Mesothelial cell of epicardium (in vitro differentiated cells): ENCODE results near the gene NHEJ1. TPM values are rescaled to one million over a fixed set of nuclear protein-coding genes. Genes with fewer than 3 reads are reported as not detected.

Source experiments
- DNase-seq, 2 experiments: peaks; one replicate each; pipeline ENCODE4 v3.0.0; 2021; ENCODE audit warnings: low spot score in 2 of 2; ENCODE audit not compliant: unreplicated experiment in 2 of 2
- H3K27ac Mint-ChIP-seq: 2 replicates; pipeline ENCODE4 v1.8.0; 2021; ENCODE audit warnings: mixed read lengths
- H3K27me3 Mint-ChIP-seq: 2 replicates; pipeline ENCODE4 v1.8.0; 2021; ENCODE audit warnings: low read depth, mixed read lengths
- H3K36me3 Mint-ChIP-seq: 2 replicates; pipeline ENCODE4 v1.8.0; 2021; ENCODE audit warnings: mixed read lengths
- H3K4me1 Mint-ChIP-seq: 2 replicates; pipeline ENCODE4 v1.8.0; 2021; ENCODE audit warnings: mixed read lengths
- H3K4me3 Mint-ChIP-seq: 2 replicates; pipeline ENCODE4 v1.8.0; 2021; ENCODE audit warnings: mild to moderate bottlenecking, moderate library complexity, mixed read lengths
- H3K9me3 Mint-ChIP-seq: 2 replicates; pipeline ENCODE4 v1.8.0; 2021; ENCODE audit warnings: mixed read lengths
- CTCF ChIP-seq: fragments of 200-600 bp; sonication (generic); IDR thresholded peaks from one replicate; pipeline ENCODE4 v1.5.0; 2021; ENCODE audit warnings: antibody characterized with exemption; ENCODE audit not compliant: unreplicated experiment
- total RNA-seq: library from RNA; stranded (reverse); gene quantifications from 3 replicates; pipeline ENCODE4 v1.2.1, GENCODE V29; 2021

The NHEJ1 gene
- total RNA-seq, 1 donor from 2014 or later = 11.5 TPM

DNA sequence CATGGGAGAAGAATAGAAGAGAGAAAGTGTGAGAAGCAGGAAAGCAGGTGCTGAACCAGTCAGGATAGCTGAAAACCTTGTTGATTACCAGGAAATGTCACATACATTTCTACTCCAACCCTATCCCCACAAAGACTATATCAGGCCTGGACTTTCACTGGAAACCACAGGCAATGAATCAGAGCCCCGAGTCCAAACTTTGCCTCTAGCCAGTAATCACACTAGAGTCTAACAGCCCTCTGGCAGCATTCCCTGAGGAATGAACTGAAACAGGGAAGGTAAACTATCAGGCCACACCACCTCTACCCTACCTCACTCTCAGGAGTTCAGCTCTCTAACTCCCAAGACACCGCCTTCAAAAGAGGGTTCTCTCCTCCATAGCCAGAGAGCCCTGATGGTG lies 81.2 kb downstream of the NHEJ1 start:
- no peaks in the 10 kb centered on the region for H3K9me3 Mint-ChIP-seq
- H3K36me3 Mint-ChIP-seq = peaks cover 6% of the 10 kb centered on the region
- H3K4me1 Mint-ChIP-seq = no peaks in the 10 kb centered on the region
- peaks cover 23% of the 10 kb centered on the region for H3K27me3 Mint-ChIP-seq
- no peak overlapping the region for H3K27ac Mint-ChIP-seq
- H3K4me3 Mint-ChIP-seq = no peak overlapping the region
- no peak for DNase-seq
- no peak for TF ChIP-seq CTCF

GRCh38 chr2:219078951-219079350 lies 81.7 kb downstream of the NHEJ1 start:
- Mint-ChIP-seq H3K27me3 (peaks cover 23% of the 10 kb centered on the region), H3K9me3 (no peaks in the 10 kb centered on the region), H3K27ac (no peak overlapping the region), H3K4me3 (no peak overlapping the region), H3K36me3 (peaks cover 6% of the 10 kb centered on the region), H3K4me1 (no peaks in the 10 kb centered on the region)
- no peak for TF ChIP-seq CTCF
- no peak for DNase-seq

DNA sequence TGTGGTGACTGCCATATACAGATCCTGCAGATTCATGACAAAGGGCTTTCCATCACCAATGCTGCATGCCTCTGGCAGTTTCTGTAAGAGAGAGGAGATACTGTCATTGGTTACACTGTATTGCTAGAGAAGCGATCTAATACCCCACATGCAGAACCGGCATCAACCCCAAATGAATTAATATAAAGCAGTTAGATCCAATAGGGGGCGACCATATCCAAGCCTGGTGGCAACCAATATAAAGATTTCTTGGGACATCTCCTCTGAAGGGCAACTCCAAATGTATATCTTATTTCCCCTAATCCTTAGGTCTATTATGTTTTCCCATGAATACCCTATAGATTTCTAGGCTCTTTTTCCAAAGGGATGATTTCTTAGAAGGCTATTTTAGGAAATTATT lies 82.5 kb downstream of the NHEJ1 start:
- TF ChIP-seq CTCF = no peak
- H3K4me3 Mint-ChIP-seq = no peak overlapping the region

DNA sequence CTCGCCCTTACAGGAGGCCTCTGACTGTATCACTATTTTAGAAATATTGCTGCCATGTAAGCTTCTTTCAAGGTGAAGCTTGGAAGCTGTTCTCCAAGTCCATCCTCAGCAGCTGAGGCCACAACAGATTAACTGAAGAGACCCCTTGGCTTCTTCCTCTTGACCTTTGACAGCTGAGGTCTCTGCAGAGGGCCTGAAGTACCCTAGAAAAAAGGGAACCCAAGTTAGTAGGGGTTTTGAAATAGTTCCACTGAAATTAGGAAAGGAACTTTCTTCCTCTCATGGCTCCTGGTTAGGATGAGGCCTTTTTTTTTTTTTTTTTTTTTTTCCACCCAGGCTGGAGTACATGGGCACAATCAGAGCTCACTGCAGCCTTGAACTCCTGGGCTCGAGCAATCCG lies 84.4 kb downstream of the NHEJ1 start:
- peaks cover 9% of the 10 kb centered on the region for H3K36me3 Mint-ChIP-seq
- no peaks in the 10 kb centered on the region for H3K4me1 Mint-ChIP-seq
- peaks cover 2% of the 10 kb centered on the region for H3K27me3 Mint-ChIP-seq
- no peak for TF ChIP-seq CTCF
- H3K27ac Mint-ChIP-seq = no peak overlapping the region
- no peaks in the 10 kb centered on the region for H3K9me3 Mint-ChIP-seq
- DNase-seq = no peak
- no peak overlapping the region for H3K4me3 Mint-ChIP-seq

More for the DNA sequence above, 82.5 kb downstream of the NHEJ1 start:
- Mint-ChIP-seq H3K27ac (no peak overlapping the region), H3K36me3 (peaks cover 6% of the 10 kb centered on the region), H3K4me1 (no peaks in the 10 kb centered on the region), H3K27me3 (peaks cover 20% of the 10 kb centered on the region), H3K9me3 (no peaks in the 10 kb centered on the region)
- no peak for DNase-seq

DNA sequence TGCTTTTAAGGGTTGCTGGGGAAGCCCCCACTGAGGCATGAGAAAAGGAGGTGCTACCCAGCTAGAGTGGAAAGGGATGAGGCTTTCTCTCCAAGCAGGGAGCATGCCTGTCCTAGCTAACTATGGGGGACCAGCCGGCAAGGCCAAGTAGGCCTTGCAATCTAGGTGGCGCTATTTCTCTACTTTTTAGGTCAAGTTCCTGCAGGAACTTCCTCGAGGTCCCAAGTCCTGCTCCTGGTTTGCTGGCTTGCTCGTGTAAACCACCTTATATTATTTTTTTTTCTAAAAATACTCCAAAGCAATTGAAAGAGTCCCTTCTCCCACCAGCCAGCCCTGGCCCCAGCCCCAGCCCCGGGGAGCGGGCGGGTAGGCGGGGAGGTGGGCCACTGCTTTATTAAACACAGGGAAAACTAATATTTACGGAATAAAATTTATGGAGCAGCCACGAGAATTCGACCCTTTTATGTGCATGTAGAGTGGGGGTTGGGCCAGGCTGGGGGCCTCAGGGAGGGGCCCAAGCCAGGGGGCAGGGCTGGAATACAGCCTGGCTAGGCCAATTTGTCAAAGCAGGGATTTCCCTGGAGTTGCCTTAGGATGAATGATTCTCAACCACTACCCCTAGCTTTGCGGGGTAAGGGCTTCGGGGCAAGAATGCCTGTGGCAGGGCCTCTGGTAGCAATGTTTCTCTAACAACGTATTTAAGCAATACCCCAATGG lies 87.0 kb downstream of the NHEJ1 start:
- peak; percentile 38 for TF ChIP-seq CTCF
- no peak for DNase-seq
- no peak overlapping the region for H3K4me3 Mint-ChIP-seq
- H3K36me3 Mint-ChIP-seq = peaks cover 9% of the 10 kb centered on the region
- H3K27ac Mint-ChIP-seq = no peak overlapping the region
- peaks cover 4% of the 10 kb centered on the region for H3K27me3 Mint-ChIP-seq
- no peaks in the 10 kb centered on the region for H3K9me3 Mint-ChIP-seq
- no peaks in the 10 kb centered on the region for H3K4me1 Mint-ChIP-seq
